ENCODE data around the gene ABCC6. TPM values are rescaled to one million over a fixed set of nuclear protein-coding genes. Genes with fewer than 3 reads are reported as not detected.

The ABCC6 gene
- total and polyA plus RNA-seq, 2 donors from 2014 or later = 7.5 to 54.5 TPM

DNA sequence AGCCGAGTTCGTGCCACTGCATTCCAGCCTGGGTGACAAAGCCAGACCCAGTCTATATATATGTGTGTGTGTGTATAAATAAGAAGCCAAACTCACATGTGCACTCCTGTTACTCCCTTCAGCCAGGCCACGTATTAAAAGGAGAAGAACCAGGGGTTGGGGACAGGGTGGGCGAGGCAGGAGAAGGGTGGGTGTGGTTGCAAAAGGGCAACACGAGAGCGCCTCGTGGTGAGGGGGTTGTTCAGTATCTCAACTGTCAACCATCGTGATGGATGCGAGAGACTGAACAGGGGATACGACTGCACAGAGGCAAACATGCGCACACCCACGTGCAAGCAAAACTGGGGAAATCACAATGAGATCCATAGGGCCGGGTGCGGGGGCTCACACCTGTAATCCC is 54.9 kb downstream of the ABCC6 start:
- no peaks in the 10 kb centered on the region for H3K27me3 ChIP-seq (ENCODE audit: control insufficient read depth, insufficient read depth, low read length)
- no peak overlapping the region for H3K4me3 ChIP-seq (ENCODE audit: low read length in 3 of 3)
- FAIRE-seq (no peak), DNase-seq (peak in 1 of 5 donors; percentile 52)
- TF ChIP-seq, protein P1, sequence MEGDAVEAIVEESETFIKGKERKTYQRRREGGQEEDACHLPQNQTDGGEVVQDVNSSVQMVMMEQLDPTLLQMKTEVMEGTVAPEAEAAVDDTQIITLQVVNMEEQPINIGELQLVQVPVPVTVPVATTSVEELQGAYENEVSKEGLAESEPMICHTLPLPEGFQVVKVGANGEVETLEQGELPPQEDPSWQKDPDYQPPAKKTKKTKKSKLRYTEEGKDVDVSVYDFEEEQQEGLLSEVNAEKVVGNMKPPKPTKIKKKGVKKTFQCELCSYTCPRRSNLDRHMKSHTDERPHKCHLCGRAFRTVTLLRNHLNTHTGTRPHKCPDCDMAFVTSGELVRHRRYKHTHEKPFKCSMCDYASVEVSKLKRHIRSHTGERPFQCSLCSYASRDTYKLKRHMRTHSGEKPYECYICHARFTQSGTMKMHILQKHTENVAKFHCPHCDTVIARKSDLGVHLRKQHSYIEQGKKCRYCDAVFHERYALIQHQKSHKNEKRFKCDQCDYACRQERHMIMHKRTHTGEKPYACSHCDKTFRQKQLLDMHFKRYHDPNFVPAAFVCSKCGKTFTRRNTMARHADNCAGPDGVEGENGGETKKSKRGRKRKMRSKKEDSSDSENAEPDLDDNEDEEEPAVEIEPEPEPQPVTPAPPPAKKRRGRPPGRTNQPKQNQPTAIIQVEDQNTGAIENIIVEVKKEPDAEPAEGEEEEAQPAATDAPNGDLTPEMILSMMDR (IDR thresholded peaks at IDR 0.05; ENCODE audit: borderline replicate concordance, extremely low read depth, insufficient read depth) = no peak
- peaks cover 0 to 49% (median 16%) of the 10 kb centered on the region in 3 donors for H3K36me3 ChIP-seq (ENCODE audit: control insufficient read depth in 2 of 3, insufficient read depth in 3 of 3, low read length in 3 of 3)
- no peak overlapping the region for H3K27ac ChIP-seq (ENCODE audit: low read depth in 2 of 2, low read length in 2 of 2)
- no peaks in the 10 kb centered on the region for H3K4me1 ChIP-seq (ENCODE audit: control insufficient read depth in 2 of 3, insufficient read depth in 2 of 3, low read depth in 1 of 3, low read length in 3 of 3)
- intact Hi-C loops (cut with DNase I) = no loop called here
- no peaks in the 10 kb centered on the region for H3K9me3 ChIP-seq (ENCODE audit: control insufficient read depth in 2 of 3, insufficient read depth in 1 of 3, low read length in 3 of 3)
- no peak overlapping the region for H3K9ac ChIP-seq (ENCODE audit: low read length in 3 of 3)

DNA sequence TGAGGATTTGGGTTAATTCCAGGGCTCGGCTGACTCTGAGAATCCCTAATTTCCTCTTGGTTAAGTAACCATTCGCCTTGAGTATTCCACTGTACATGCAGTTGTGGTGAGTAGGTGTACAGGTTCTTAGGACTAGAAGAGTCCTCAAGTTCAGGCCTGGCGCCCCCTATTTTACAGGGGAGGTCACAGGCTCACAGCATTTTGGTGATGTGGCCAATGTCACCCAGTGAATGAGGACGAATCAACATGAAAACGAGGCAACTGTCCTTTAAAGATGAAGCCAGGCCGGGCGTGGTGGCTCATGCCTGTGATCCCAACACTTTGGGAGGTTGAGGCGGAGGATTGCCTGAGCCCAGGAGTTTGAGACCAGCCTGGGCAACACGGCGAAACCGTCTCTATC is 55.4 kb downstream of the ABCC6 start:
- no peak overlapping the region for H3K9ac ChIP-seq (ENCODE audit: low read length in 3 of 3)
- H3K36me3 ChIP-seq (ENCODE audit: control insufficient read depth in 2 of 3, insufficient read depth in 3 of 3, low read length in 3 of 3) = peaks cover 0 to 50% (median 17%) of the 10 kb centered on the region in 3 donors
- intact Hi-C loops (cut with DNase I) = no loop called here
- no peak overlapping the region for H3K4me3 ChIP-seq (ENCODE audit: low read length in 3 of 3)
- no peaks in the 10 kb centered on the region for H3K9me3 ChIP-seq (ENCODE audit: control insufficient read depth in 2 of 3, insufficient read depth in 1 of 3, low read length in 3 of 3)
- H3K27ac ChIP-seq (ENCODE audit: low read depth in 2 of 2, low read length in 2 of 2) = no peak overlapping the region
- DNase-seq = peak in 1 of 5 donors; percentile 37
- TF ChIP-seq, protein P1 (IDR thresholded peaks at IDR 0.05; ENCODE audit: borderline replicate concordance, extremely low read depth, insufficient read depth) = no peak
- H3K27me3 ChIP-seq (ENCODE audit: control insufficient read depth, insufficient read depth, low read length) = no peaks in the 10 kb centered on the region
- FAIRE-seq = no peak
- H3K4me1 ChIP-seq (ENCODE audit: control insufficient read depth in 2 of 3, insufficient read depth in 2 of 3, low read depth in 1 of 3, low read length in 3 of 3) = no peaks in the 10 kb centered on the region

DNA sequence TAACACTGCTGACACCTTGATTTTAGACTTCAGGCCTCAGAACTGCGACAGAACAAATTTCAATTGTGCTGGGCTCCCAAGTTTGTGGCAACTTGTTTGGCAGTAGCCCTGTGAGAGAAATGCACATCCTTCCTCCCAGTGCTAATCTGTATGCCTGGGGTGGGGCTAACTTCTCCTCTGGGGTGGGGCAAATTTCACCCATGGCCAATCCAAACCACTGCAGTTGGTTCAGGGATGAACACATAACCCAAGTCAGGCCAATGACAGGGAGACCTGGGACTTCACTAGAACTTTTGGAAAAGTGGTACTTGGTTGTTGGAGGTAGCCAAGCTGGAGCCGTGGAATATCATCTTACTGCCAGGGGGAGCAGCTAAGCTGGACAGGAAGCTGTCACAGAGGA is 56.3 kb downstream of the ABCC6 start:
- Histone ChIP-seq H3K4me1 (ENCODE audit: control insufficient read depth in 2 of 3, insufficient read depth in 2 of 3, low read depth in 1 of 3, low read length in 3 of 3) (no peaks in the 10 kb centered on the region), H3K9me3 (ENCODE audit: control insufficient read depth in 2 of 3, insufficient read depth in 1 of 3, low read length in 3 of 3) (no peaks in the 10 kb centered on the region), H3K9ac (ENCODE audit: low read length in 3 of 3) (no peak overlapping the region), H3K27me3 (ENCODE audit: control insufficient read depth, insufficient read depth, low read length) (no peaks in the 10 kb centered on the region), H3K36me3 (ENCODE audit: control insufficient read depth in 2 of 3, insufficient read depth in 3 of 3, low read length in 3 of 3) (peaks cover 0 to 60% (median 20%) of the 10 kb centered on the region in 3 donors), H3K4me3 (ENCODE audit: low read length in 3 of 3) (no peak overlapping the region), H3K27ac (ENCODE audit: low read depth in 2 of 2, low read length in 2 of 2) (no peak overlapping the region)
- TF ChIP-seq, protein P1 (IDR thresholded peaks at IDR 0.05; ENCODE audit: borderline replicate concordance, extremely low read depth, insufficient read depth) = no peak
- intact Hi-C loops (cut with DNase I) = no loop called here
- FAIRE-seq (no peak), DNase-seq (no peak)

DNA sequence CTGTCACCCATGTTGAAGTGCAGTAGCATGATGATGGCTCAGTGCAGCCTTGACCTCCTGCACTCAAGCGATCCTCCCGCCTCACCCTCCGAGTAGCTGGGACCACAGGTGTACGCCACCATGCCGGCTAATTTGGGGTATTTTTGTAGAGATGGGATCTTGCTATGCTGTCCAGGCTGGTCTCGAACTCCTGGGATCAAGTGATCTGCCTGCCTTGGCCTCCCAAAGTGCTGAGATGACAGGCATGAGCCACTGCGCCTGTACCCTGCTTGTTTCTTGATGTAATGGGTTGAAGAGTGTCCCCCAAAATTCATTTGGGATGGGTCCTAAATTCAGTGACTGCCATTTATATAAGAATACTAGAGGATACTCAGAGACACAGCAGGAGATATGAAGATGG is 57.2 kb downstream of the ABCC6 start:
- Histone ChIP-seq H3K27me3 (ENCODE audit: control insufficient read depth, insufficient read depth, low read length) (no peaks in the 10 kb centered on the region), H3K36me3 (ENCODE audit: control insufficient read depth in 2 of 3, insufficient read depth in 3 of 3, low read length in 3 of 3) (peaks cover 0 to 60% (median 17%) of the 10 kb centered on the region in 3 donors), H3K4me3 (ENCODE audit: low read length in 3 of 3) (no peak overlapping the region), H3K9me3 (ENCODE audit: control insufficient read depth in 2 of 3, insufficient read depth in 1 of 3, low read length in 3 of 3) (no peaks in the 10 kb centered on the region), H3K9ac (ENCODE audit: low read length in 3 of 3) (no peak overlapping the region), H3K27ac (ENCODE audit: low read depth in 2 of 2, low read length in 2 of 2) (no peak overlapping the region), H3K4me1 (ENCODE audit: control insufficient read depth in 2 of 3, insufficient read depth in 2 of 3, low read depth in 1 of 3, low read length in 3 of 3) (peaks cover 0 to 3% (median 2%) of the 10 kb centered on the region in 3 donors)
- intact Hi-C loops (cut with DNase I) = no loop called here
- TF ChIP-seq, protein P1 (IDR thresholded peaks at IDR 0.05; ENCODE audit: borderline replicate concordance, extremely low read depth, insufficient read depth) = no peak
- DNase-seq (peak in 1 of 5 donors; percentile 43), FAIRE-seq (no peak)

Measured in kidney (tissue), 14 donors.